WTC11 (cell line): ENCODE measurements around the gene RAB40B. TPM values are rescaled to one million over a fixed set of nuclear protein-coding genes. Genes with fewer than 3 reads are reported as not detected.

Experiments used
- ATAC-seq: fragments of 200-7000 bp; cut with Tn5 transposase; 2 replicates; pipeline ENCODE4 v1.10.0; 2021; ENCODE audit warnings: mild to moderate bottlenecking, moderate library complexity
- CTCF ChIA-PET: fragments of 300-600 bp; sonication (Branson Sonifier 250); formaldehyde crosslinking; loops from one replicate; lab custom pipeline; 2021; ENCODE audit warnings: antibody characterized with exemption; lab: Charles Lee
- POLR2A ChIA-PET: fragments of 350-600 bp; sonication (Branson Sonifier 250); formaldehyde crosslinking; loops from one replicate; lab custom pipeline; 2021; ENCODE audit warnings: antibody characterized with exemption; lab: Charles Lee
- DNase-seq: peaks from one replicate; pipeline ENCODE4 v3.0.0; 2021; ENCODE audit warnings: low spot score
- H3K27ac Mint-ChIP-seq: 2 replicates; pipeline ENCODE4 v1.8.0; 2021; ENCODE audit warnings: mixed read lengths
- H3K27me3 Mint-ChIP-seq: 2 replicates; pipeline ENCODE4 v1.8.0; 2021; ENCODE audit warnings: low read depth, mild to moderate bottlenecking, moderate library complexity, mixed read lengths
- H3K36me3 Mint-ChIP-seq: 2 replicates; pipeline ENCODE4 v1.8.0; 2021; ENCODE audit warnings: mixed read lengths
- H3K4me1 Mint-ChIP-seq: 2 replicates; pipeline ENCODE4 v1.8.0; 2022; ENCODE audit warnings: mixed read lengths
- H3K4me3 Mint-ChIP-seq: 2 replicates; pipeline ENCODE4 v1.8.0; 2021; ENCODE audit warnings: mild to moderate bottlenecking, moderate library complexity, mixed read lengths
- H3K9me3 Mint-ChIP-seq: 2 replicates; pipeline ENCODE4 v1.8.0; 2021; ENCODE audit warnings: mixed read lengths
- ATF1 ChIP-seq: sonication (generic); formaldehyde crosslinking; IDR thresholded peaks from 2 replicates; pipeline ENCODE4 v1.8.1; 2023; ENCODE audit warnings: mild to moderate bottlenecking, moderate library complexity, missing genetic modification reagents
- CBFB ChIP-seq: sonication (generic); formaldehyde crosslinking; IDR thresholded peaks from 2 replicates; pipeline ENCODE4 v1.8.1; 2022; ENCODE audit warnings: mild to moderate bottlenecking, low read depth, missing genetic modification reagents
- ESRRA ChIP-seq: sonication (generic); formaldehyde crosslinking; IDR thresholded peaks from 2 replicates; pipeline ENCODE4 v1.8.1; 2022; ENCODE audit warnings: mild to moderate bottlenecking, missing genetic modification reagents, borderline replicate concordance
- FOXP1 ChIP-seq: sonication (generic); formaldehyde crosslinking; IDR thresholded peaks from 2 replicates; pipeline ENCODE4 v1.8.0; 2022; ENCODE audit warnings: missing genetic modification reagents, mild to moderate bottlenecking, moderate library complexity, borderline replicate concordance
- FOXP4 ChIP-seq: sonication (generic); formaldehyde crosslinking; IDR thresholded peaks from 2 replicates; pipeline ENCODE4 v1.8.0; 2022; ENCODE audit warnings: mild to moderate bottlenecking, missing genetic modification reagents
- GRHL2 ChIP-seq: fragments of 250-450 bp; sonication (Bioruptor Pico); IDR thresholded peaks from 2 replicates; pipeline ENCODE4 v1.8.0; 2022; ENCODE audit warnings: mild to moderate bottlenecking, moderate library complexity; ENCODE audit not compliant: insufficient replicate concordance, severe bottlenecking
- RORB ChIP-seq: fragments of 250-450 bp; sonication (Bioruptor Pico); IDR thresholded peaks from 2 replicates; pipeline ENCODE4 v1.9.0; 2021; ENCODE audit warnings: mild to moderate bottlenecking
- USF2 ChIP-seq: sonication (generic); formaldehyde crosslinking; IDR thresholded peaks from 2 replicates; pipeline ENCODE4 v1.8.1; 2023; ENCODE audit warnings: mild to moderate bottlenecking, missing genetic modification reagents, moderate library complexity
- ZNF121 ChIP-seq: sonication (generic); formaldehyde crosslinking; IDR thresholded peaks from 2 replicates; pipeline ENCODE4 v1.8.0; 2023; ENCODE audit warnings: missing genetic modification reagents
- ZNF416 ChIP-seq: fragments of 250-450 bp; sonication (Bioruptor Pico); IDR thresholded peaks from 2 replicates; pipeline ENCODE4 v1.9.0; 2021; ENCODE audit warnings: mild to moderate bottlenecking, inconsistent platforms
- ZSCAN18 ChIP-seq: fragments of 250-450 bp; sonication (Bioruptor Pico); IDR thresholded peaks from 2 replicates; pipeline ENCODE4 v2.1.2; 2022; ENCODE audit warnings: mild to moderate bottlenecking, moderate library complexity
- total RNA-seq: library from RNA; stranded (reverse); gene quantifications from 3 replicates; pipeline ENCODE4 v1.2.3, GENCODE V29; 2021
- TF ChIP-seq, protein P1 (sequence below): sonication (generic); formaldehyde crosslinking; IDR thresholded peaks from 2 replicates; pipeline ENCODE4 v1.8.1; 2022; ENCODE audit warnings: low read depth, missing genetic modification reagents, borderline replicate concordance
- TF ChIP-seq, protein P2 (sequence below): sonication (generic); formaldehyde crosslinking; IDR thresholded peaks from 2 replicates; pipeline ENCODE4 v1.8.1; 2023; ENCODE audit warnings: mild to moderate bottlenecking, missing genetic modification reagents
- TF ChIP-seq, protein P3 (sequence below): sonication (generic); formaldehyde crosslinking; IDR thresholded peaks from 2 replicates; pipeline ENCODE4 v1.8.0; 2022; ENCODE audit warnings: mild to moderate bottlenecking, missing genetic modification reagents
- TF ChIP-seq, protein P4 (sequence below): sonication (generic); formaldehyde crosslinking; IDR thresholded peaks from 2 replicates; pipeline ENCODE4 v1.8.0; 2023; ENCODE audit warnings: missing genetic modification reagents, mild to moderate bottlenecking, borderline replicate concordance

RAB40B gene
- total RNA-seq, 1 experiment from 2014 or later, result 3.1 TPM

- H3K36me3 Mint-ChIP-seq, result peaks cover 59% of the 10 kb centered on the region
- ChIA-PET CTCF (interaction anchor here (0.6 kb wide), 1 partner anchor 187 kb away, joined by 3 read pairs; no protein-coding TSS in a partner anchor), POLR2A (no interaction called here)
- no peaks in the 10 kb centered on the region for H3K9me3 Mint-ChIP-seq
- DNase-seq (no peak), ATAC-seq (no peak)
- no peaks in the 10 kb centered on the region for H3K27me3 Mint-ChIP-seq
- H3K4me1 Mint-ChIP-seq, result no peaks in the 10 kb centered on the region
- H3K4me3 Mint-ChIP-seq, result no peak overlapping the region
- no peak overlapping the region for H3K27ac Mint-ChIP-seq
- TF ChIP-seq ZNF416 (CRISPR knock-in tag) (no peak), ESRRA (no peak), CBFB (no peak), ZSCAN18 (CRISPR knock-in tag) (no peak), USF2 (CRISPR knock-in tag) (no peak), GRHL2 (CRISPR knock-in tag) (no peak), ZNF121 (CRISPR knock-in tag) (no peak), FOXP1 (no peak), ATF1 (CRISPR knock-in tag) (no peak), FOXP4 (no peak), RORB (no peak)
- TF ChIP-seq, protein P1, sequence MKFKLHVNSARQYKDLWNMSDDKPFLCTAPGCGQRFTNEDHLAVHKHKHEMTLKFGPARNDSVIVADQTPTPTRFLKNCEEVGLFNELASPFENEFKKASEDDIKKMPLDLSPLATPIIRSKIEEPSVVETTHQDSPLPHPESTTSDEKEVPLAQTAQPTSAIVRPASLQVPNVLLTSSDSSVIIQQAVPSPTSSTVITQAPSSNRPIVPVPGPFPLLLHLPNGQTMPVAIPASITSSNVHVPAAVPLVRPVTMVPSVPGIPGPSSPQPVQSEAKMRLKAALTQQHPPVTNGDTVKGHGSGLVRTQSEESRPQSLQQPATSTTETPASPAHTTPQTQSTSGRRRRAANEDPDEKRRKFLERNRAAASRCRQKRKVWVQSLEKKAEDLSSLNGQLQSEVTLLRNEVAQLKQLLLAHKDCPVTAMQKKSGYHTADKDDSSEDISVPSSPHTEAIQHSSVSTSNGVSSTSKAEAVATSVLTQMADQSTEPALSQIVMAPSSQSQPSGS, result no peak
- TF ChIP-seq, protein P2, sequence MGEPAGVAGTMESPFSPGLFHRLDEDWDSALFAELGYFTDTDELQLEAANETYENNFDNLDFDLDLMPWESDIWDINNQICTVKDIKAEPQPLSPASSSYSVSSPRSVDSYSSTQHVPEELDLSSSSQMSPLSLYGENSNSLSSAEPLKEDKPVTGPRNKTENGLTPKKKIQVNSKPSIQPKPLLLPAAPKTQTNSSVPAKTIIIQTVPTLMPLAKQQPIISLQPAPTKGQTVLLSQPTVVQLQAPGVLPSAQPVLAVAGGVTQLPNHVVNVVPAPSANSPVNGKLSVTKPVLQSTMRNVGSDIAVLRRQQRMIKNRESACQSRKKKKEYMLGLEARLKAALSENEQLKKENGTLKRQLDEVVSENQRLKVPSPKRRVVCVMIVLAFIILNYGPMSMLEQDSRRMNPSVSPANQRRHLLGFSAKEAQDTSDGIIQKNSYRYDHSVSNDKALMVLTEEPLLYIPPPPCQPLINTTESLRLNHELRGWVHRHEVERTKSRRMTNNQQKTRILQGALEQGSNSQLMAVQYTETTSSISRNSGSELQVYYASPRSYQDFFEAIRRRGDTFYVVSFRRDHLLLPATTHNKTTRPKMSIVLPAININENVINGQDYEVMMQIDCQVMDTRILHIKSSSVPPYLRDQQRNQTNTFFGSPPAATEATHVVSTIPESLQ (CRISPR knock-in tag), result no peak
- TF ChIP-seq, protein P3, sequence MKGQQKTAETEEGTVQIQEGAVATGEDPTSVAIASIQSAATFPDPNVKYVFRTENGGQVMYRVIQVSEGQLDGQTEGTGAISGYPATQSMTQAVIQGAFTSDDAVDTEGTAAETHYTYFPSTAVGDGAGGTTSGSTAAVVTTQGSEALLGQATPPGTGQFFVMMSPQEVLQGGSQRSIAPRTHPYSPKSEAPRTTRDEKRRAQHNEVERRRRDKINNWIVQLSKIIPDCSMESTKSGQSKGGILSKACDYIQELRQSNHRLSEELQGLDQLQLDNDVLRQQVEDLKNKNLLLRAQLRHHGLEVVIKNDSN (CRISPR knock-in tag), result no peak
- TF ChIP-seq, protein P4, sequence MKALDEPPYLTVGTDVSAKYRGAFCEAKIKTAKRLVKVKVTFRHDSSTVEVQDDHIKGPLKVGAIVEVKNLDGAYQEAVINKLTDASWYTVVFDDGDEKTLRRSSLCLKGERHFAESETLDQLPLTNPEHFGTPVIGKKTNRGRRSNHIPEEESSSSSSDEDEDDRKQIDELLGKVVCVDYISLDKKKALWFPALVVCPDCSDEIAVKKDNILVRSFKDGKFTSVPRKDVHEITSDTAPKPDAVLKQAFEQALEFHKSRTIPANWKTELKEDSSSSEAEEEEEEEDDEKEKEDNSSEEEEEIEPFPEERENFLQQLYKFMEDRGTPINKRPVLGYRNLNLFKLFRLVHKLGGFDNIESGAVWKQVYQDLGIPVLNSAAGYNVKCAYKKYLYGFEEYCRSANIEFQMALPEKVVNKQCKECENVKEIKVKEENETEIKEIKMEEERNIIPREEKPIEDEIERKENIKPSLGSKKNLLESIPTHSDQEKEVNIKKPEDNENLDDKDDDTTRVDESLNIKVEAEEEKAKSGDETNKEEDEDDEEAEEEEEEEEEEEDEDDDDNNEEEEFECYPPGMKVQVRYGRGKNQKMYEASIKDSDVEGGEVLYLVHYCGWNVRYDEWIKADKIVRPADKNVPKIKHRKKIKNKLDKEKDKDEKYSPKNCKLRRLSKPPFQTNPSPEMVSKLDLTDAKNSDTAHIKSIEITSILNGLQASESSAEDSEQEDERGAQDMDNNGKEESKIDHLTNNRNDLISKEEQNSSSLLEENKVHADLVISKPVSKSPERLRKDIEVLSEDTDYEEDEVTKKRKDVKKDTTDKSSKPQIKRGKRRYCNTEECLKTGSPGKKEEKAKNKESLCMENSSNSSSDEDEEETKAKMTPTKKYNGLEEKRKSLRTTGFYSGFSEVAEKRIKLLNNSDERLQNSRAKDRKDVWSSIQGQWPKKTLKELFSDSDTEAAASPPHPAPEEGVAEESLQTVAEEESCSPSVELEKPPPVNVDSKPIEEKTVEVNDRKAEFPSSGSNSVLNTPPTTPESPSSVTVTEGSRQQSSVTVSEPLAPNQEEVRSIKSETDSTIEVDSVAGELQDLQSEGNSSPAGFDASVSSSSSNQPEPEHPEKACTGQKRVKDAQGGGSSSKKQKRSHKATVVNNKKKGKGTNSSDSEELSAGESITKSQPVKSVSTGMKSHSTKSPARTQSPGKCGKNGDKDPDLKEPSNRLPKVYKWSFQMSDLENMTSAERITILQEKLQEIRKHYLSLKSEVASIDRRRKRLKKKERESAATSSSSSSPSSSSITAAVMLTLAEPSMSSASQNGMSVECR (CRISPR knock-in tag), result no peak
- TF ChIP-seq, all 79 proteins: peak for 0
These were observed 79.3 kb downstream of the RAB40B start for GRCh38 chr17:82619211-82619610.
